ENCODE data around the gene SLC39A6.

Gene SLC39A6

DNA sequence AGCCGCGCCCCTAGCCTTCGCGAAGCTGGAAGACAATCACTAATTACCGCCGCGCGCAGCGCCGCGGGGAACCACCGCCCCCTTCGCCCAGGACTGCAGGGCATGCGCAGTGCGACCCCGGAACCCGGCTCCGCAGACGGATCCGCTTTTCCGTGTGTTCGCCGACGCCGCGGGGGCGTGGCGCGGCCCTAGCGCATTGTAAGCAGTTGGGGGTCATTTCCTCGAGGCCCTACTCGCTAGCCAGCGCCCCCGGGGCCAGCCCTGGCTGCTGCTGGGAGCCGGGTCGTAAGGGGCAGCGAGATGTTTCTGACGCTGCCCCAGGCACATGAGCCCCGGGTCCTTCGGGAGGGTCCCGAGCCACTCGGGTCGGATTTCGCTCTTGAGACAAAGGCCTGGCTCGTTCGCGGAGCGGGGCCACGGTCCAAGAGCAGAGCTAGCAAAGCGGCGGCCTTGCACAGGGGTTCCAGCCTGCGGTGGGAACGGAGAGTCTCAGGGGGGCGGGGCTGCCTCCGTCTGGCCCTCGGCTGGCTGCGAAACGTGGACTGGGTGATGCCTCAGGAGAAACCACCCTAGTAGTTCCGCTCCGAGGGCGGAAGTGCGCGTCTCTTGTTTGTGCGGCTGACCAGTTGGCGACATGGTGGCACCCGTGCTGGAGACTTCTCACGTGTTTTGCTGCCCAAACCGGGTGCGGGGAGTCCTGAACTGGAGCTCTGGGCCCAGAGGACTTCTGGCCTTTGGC lies at the start of gene SLC39A6, which contains the start of gene ELP2:
Gene SLC39A6, minus strand, starts transcription at position 41 of the 739 bp plus-strand sequence. CDS start 2,333 bp downstream, outside the sequence.
Gene ELP2, plus strand, starts transcription at position 600 of the 739 bp plus-strand sequence. Its CDS starts 35 bp downstream, at position 635.
- in situ Hi-C loops (cut with MboI; ENCODE audit: low sequenced_read_pairs), result no loop called here

- in situ Hi-C loops (cut with MboI; ENCODE audit: low sequenced_read_pairs), result no loop called here
Observed at GRCh38 chr18:36177913-36178312, 48.8 kb upstream of the SLC39A6 start.

DNA sequence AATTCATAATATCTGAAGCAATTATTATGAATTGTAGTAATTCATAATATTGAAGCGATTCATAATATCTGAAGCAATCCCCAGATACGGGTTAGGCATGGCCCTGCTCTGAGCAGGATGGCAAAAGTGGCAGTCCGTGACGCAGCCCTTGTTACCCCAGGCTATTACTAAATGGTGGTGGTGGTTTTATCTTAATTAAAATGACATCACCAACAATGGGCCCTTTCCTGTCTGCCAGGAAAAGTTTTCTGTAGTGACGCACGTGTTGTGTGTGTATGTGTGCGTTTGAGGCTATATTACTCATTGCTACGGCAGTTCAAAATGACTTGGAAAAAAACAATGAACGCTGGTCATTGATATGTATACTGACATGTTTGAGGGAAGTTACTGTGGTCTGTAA lies 47.6 kb upstream of the SLC39A6 start:
- in situ Hi-C loops (cut with MboI; ENCODE audit: low sequenced_read_pairs), result no loop called here

- in situ Hi-C loops (cut with MboI; ENCODE audit: low sequenced_read_pairs), result no loop called here
Observed at GRCh38 chr18:36176177-36176584, 47.0 kb upstream of the SLC39A6 start.

DNA sequence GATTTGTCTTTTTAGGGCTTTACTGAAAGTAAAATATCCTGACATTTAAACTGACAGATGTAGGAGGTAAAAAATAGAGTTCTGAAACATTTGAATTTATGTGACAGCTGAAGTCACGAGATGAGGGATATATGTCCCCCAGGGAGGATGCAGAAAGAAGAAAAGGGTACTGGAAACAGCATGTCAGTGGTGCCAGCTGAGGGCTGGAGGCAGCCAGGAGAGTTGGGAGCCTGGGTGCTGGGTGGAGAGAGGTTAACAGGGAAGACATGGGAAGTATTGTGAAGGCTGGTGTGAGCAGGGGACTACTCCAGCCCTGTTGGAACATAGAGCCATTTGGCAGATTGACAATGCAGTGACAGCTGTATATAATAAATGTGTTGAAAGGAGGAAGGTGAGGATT lies 46.3 kb upstream of the SLC39A6 start:
- in situ Hi-C loops (cut with MboI; ENCODE audit: low sequenced_read_pairs), result no loop called here

DNA sequence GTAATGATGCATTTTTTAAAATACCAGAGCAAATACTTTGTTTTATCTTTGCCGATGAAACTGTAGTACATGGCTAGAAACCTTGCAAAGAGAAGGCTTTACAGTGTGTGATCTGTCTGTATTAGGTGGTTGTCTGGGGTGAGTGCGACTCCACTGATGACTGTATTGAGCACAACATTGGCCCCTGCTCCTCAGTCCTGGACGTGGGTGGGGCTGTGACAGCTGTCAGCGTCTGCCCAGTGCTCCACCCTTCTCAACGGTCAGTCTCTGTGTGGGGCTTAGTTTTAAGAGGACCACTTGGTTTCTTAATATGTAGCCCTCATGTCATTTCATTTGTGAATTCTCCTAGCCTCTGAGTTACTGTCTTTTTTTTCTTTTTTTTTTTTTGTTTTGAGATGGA lies 40.8 kb upstream of the SLC39A6 start:
- in situ Hi-C loops (cut with MboI; ENCODE audit: low sequenced_read_pairs), result loop anchor here (10.0 kb wide), 1 partner anchor 65 kb away; no protein-coding TSS in a partner anchor

DNA sequence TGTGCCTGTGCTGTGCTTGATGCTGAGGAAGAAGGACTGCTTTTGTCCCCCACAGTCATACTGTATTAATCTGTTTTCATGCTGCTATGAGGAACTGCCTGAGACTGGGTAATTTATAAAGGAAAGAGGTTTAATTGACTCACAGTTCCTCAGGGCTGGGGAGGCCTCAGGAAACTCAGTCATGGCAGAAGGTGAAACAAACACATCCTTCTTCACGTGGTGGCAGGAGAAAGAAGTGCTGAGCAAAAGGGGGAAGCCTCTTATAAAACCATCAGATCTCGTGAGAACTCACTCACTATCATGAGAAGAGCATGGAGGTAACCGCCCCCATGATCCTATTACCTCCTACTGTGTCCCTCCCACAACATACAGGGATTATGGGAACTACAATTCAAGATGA lies 39.2 kb upstream of the SLC39A6 start:
- in situ Hi-C loops (cut with MboI; ENCODE audit: low sequenced_read_pairs), result loop anchor here (10.0 kb wide), 1 partner anchor 63 kb away; no protein-coding TSS in a partner anchor

DNA sequence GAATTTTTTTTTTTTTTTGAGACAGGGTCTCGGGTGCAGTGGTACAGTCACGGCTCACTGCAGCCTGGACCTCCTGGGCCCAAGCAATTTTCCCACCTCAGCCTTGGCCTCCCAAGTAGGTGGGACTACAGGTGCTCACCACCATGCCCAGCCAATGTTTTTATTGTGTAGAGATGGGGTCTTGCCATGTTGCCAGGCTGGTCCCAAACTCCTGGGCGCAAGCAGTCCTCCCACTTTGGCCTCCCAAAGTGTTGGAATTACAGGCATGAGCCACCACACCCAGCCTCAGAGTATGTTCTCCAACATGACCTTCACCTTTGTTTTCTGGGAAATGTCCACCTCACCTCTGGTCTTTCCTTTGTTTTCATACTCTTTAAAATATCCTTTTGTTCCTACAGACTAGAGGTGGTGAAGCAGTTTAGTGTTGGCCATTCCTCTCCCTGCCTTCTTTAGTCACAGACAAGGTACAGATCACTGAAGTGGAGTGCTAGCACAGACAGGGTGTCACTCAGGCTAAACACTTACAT lies 38.6 kb upstream of the SLC39A6 start:
- in situ Hi-C loops (cut with MboI; ENCODE audit: low sequenced_read_pairs), result loop anchor here (10.0 kb wide), 1 partner anchor 63 kb away; no protein-coding TSS in a partner anchor

GRCh38 chr18:36162981-36163380 lies 33.8 kb upstream of the SLC39A6 start:
- in situ Hi-C loops (cut with MboI; ENCODE audit: low sequenced_read_pairs), result loop anchor here (10.0 kb wide), 1 partner anchor 58 kb away; no protein-coding TSS in a partner anchor

DNA sequence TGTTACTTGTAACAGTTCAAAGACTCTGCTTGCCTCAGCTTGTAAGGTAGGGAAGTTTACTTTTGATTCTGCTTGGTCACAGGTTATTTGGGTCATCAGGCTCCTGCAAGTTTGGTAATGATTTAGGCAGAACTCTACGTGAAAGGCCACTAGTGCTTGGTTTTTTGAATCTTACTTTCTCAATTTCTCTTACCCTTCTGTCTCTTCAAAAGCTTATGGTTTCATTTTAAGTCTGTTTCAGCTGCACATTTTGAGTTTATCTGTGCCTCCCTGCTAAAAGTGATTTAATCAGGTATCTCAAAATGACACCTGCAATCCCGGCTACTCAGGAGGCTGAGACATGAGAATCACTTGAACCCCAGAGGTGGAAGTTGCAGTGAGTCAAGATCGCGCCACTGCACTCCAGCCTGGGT lies 31.8 kb upstream of the SLC39A6 start:
- in situ Hi-C loops (cut with MboI; ENCODE audit: low sequenced_read_pairs), result loop anchor here (10.0 kb wide), 1 partner anchor 56 kb away; no protein-coding TSS in a partner anchor

- in situ Hi-C loops (cut with MboI; ENCODE audit: low sequenced_read_pairs), result no loop called here
Observed at GRCh38 chr18:36158266-36158867, 29.2 kb upstream of the SLC39A6 start.

GRCh38 chr18:36157441-36157840 lies 28.3 kb upstream of the SLC39A6 start:
- in situ Hi-C loops (cut with MboI; ENCODE audit: low sequenced_read_pairs), result no loop called here

- in situ Hi-C loops (cut with MboI; ENCODE audit: low sequenced_read_pairs), result no loop called here
Observed at GRCh38 chr18:36155851-36156757, 27.0 kb upstream of the SLC39A6 start.

GRCh38 chr18:36153771-36154170 lies 24.6 kb upstream of the SLC39A6 start:
- in situ Hi-C loops (cut with MboI; ENCODE audit: low sequenced_read_pairs), result no loop called here

DNA sequence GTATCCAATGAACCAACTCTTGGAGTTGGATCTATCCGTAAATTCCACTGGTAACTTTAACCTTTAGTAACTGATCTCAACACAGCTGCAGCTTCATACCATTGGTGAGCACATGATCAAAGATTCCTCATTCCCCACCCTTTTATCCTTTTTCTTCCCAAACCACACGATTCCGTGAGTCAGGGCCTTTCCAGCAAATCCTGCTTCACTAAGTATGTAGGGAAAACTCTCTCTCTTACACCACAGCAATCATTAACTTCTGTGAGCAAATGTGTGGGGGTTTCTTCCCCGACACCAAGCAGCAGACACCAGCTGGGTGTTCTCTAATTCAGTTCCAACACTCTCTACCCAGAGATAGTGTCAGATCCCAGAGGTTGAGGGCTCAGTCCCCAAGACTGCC lies 24.1 kb upstream of the SLC39A6 start:
- in situ Hi-C loops (cut with MboI; ENCODE audit: low sequenced_read_pairs), result no loop called here

- in situ Hi-C loops (cut with MboI; ENCODE audit: low sequenced_read_pairs), result no loop called here
Observed at GRCh38 chr18:36152781-36153180, 23.6 kb upstream of the SLC39A6 start.

GRCh38 chr18:36149514-36150289 lies 20.6 kb upstream of the SLC39A6 start:
- in situ Hi-C loops (cut with MboI; ENCODE audit: low sequenced_read_pairs), result no loop called here

- in situ Hi-C loops (cut with MboI; ENCODE audit: low sequenced_read_pairs), result no loop called here
Observed at GRCh38 chr18:36143391-36143790, 14.3 kb upstream of the SLC39A6 start.

- in situ Hi-C loops (cut with MboI; ENCODE audit: low sequenced_read_pairs), result no loop called here
Observed at GRCh38 chr18:36142751-36143150, 13.6 kb upstream of the SLC39A6 start.

- in situ Hi-C loops (cut with MboI; ENCODE audit: low sequenced_read_pairs), result no loop called here
Observed at GRCh38 chr18:36141576-36141975, 12.4 kb upstream of the SLC39A6 start.

Data from HL-60/S4 (cell line).